GM20000 (cell line): Measurements from ENCODE around the gene JCHAIN.

Experiments
- DNase-seq: peaks from one replicate; pipeline ENCODE4 v3.0.0; 2012; ENCODE audit warnings: low spot score
- CTCF ChIP-seq: IDR thresholded peaks from 2 replicates; pipeline ENCODE4 v1.5.1; 2012; ENCODE audit warnings: mild to moderate bottlenecking, control low read depth; ENCODE audit errors: extremely low read depth, missing control alignments

JCHAIN gene

DNA sequence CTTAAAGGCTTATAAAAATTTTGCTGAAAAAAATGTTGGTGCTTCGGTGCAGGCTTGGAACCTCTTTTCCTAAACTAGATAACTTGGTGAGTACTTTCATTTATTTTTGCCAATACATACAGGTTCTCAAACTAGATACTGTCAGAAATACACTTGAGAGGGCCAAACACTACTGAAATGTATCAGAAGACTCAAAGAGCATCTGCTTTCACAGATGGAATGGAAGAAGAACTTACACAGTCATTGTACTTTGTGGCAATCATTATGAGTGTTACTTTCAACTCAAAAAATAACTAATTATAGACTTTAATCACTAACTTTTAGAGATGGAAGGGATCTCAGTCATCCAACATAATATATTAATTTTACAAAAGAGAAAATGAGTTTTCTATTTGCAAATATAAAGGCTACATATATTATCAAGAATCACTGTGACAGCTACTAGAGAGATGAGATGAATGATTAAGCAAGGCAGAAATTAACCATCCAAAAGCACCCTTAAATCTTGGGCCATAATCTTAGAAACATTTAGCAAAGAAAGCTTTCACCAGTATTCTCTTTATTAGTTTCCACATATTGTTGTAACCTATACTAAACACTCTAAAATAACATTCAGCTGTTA is 36.7 kb downstream of the JCHAIN start:
- no peak for TF ChIP-seq CTCF

DNA sequence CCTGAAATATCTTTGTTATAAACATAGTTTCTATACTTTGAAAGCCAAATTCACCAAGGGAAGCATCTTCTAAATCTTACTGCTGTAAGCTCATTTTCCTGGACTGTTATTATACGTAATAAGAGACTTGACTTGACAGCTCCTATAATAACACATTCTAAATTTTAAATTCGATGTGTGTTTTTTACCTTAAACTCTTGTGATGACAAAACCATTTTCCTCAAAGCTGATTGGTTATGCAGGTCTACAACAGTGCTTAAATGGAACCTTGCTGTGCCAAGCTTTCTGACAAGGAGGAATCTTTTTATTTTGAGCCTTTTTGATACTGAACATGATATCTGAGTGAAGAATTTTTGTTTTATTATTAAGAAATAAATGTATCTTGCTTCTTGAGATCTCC is 37.9 kb downstream of the JCHAIN start, which contains the start of gene ENAM:
TSS of gene ENAM (plus strand) at position 301 of the 400 bp plus-strand sequence. CDS start 757 bp downstream, outside the sequence.
- DNase-seq: no peak
- TF ChIP-seq CTCF: no peak

More for the DNA sequence above, 36.7 kb downstream of the JCHAIN start:
- no peak for DNase-seq

- DNase-seq: no peak
- no peak for TF ChIP-seq CTCF
These were observed 38.7 kb downstream of the JCHAIN start for GRCh38 chr4:70627620-70628019.

GRCh38 chr4:70624226-70624793 is 42.0 kb downstream of the JCHAIN start:
- TF ChIP-seq CTCF: no peak
- DNase-seq: no peak

DNA sequence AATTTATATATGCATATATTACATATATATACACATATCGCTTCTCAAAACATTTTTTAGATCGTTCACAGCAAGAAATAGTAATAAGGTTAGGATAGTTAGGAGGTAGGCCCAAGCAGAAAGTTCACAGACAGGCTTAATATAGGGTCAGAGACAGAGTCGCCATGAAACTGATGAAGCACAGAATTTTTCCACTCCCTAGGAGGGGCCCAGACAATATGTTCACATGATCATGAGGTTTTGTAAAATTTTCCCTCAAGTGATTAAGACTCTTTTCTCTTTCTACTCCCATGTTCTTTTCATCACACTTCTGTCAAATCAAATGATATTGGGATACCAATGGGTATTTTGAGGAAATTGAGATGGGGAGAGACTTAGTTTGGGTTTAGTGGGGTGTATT is 43.0 kb downstream of the JCHAIN start:
- DNase-seq: no peak
- no peak for TF ChIP-seq CTCF

- no peak for TF ChIP-seq CTCF
- DNase-seq: no peak
These were observed 46.5 kb downstream of the JCHAIN start for GRCh38 chr4:70619778-70620177.

- no peak for TF ChIP-seq CTCF
- DNase-seq: no peak
These were observed 47.0 kb downstream of the JCHAIN start for GRCh38 chr4:70619288-70619687.
